Gastrocnemius medialis (tissue), 4 donors: ENCODE data around the gene WNT3A. TPM values are rescaled to one million over a fixed set of nuclear protein-coding genes. Genes with fewer than 3 reads are reported as not detected.

Experiments used
- ATAC-seq, 2 donors: fragments of 150-250 bp; one replicate each; pipeline ENCODE4 v1.9.1; 2016
- DNase-seq, 2 donors: peaks; one replicate each; pipeline ENCODE4 v3.0.0-alpha.2; 2019
- H3K27ac ChIP-seq, 4 donors: fragments of 200-600 bp; sonication (generic); 1 replicate in 1 of 4; 2 replicates in 3 of 4; pipeline ENCODE4 v1.5.1; 2016 to 2018; ENCODE audit warnings: mild to moderate bottlenecking in 2 of 4, moderate library complexity in 1 of 4
- H3K27me3 ChIP-seq, 3 donors: fragments of 200-600 bp; sonication (generic) in 2 of 3; 1 replicate in 1 of 3; 2 replicates in 2 of 3; pipeline versions ENCODE4 v1.5.1 to v1.6.0; 2016 to 2019; ENCODE audit warnings: mild to moderate bottlenecking in 1 of 3, moderate library complexity in 1 of 3
- H3K36me3 ChIP-seq, 2 donors: fragments of 200-600 bp; sonication (generic) in 1 of 2; one replicate each; pipeline ENCODE4 v1.5.1; 2017 to 2018
- H3K4me1 ChIP-seq, 2 donors: fragments of 200-600 bp; sonication (generic) in 1 of 2; one replicate each; pipeline ENCODE4 v1.5.1; 2016 to 2017; ENCODE audit warnings: mild to moderate bottlenecking in 2 of 2
- H3K4me3 ChIP-seq, 4 donors: fragments of 200-600 bp; sonication (generic) in 3 of 4; 1 replicate in 1 of 4; 2 replicates in 3 of 4; pipeline ENCODE4 v1.5.1; 2016 to 2019; ENCODE audit warnings: mild to moderate bottlenecking in 2 of 4
- H3K9me3 ChIP-seq, 3 donors: fragments of 200-600 bp; sonication (generic) in 2 of 3; 1 replicate in 1 of 3; 2 replicates in 2 of 3; pipeline ENCODE4 v1.5.1; 2016 to 2019
- POLR2A ChIP-seq, 2 donors: fragments of 450-650 bp; IDR thresholded peaks; one replicate each; pipeline ENCODE4 v1.6.1; 2017; ENCODE audit warnings: antibody characterized with exemption in 2 of 2, mild to moderate bottlenecking in 2 of 2, moderate library complexity in 2 of 2
- in situ Hi-C, 4 donors: fragments of 200-750 bp; cut with MboI; loops; one replicate each; pipeline versions ENCODE4 v1.15.0 to v1.8.0; 2017; ENCODE audit warnings: low sequenced_read_pairs in 4 of 4
- intact Hi-C: fragments of 100-400 bp; cut with DNase I; formaldehyde crosslinking; loops from one replicate; pipeline ENCODE4 v1.15.1; 2023; ENCODE audit warnings: low total_unique reads
- total RNA-seq, 4 donors: library from RNA; depleted of rRNA; stranded (reverse); fragments of >200 nt; gene quantifications; one replicate each; pipeline versions ENCODE4 v1.1.0 to v1.2.3, GENCODE V29; 2016
- TF ChIP-seq, protein P1 (sequence below), 5 experiments: fragments of 450-650 bp in 3 of 5; fragments of 200-600 bp in 2 of 5; sonication (generic) in 2 of 5; IDR thresholded peaks in 4 of 5; conservative IDR thresholded peaks in 1 of 5; 1 replicate in 4 of 5; 2 replicates in 1 of 5; pipeline ENCODE4 v1.5.1; 2016 to 2019; ENCODE audit warnings: antibody characterized with exemption in 5 of 5, mild to moderate bottlenecking in 3 of 5, moderate library complexity in 3 of 5

WNT3A gene
- total RNA-seq, 4 donors from 2014 or later, result not detected

DNA sequence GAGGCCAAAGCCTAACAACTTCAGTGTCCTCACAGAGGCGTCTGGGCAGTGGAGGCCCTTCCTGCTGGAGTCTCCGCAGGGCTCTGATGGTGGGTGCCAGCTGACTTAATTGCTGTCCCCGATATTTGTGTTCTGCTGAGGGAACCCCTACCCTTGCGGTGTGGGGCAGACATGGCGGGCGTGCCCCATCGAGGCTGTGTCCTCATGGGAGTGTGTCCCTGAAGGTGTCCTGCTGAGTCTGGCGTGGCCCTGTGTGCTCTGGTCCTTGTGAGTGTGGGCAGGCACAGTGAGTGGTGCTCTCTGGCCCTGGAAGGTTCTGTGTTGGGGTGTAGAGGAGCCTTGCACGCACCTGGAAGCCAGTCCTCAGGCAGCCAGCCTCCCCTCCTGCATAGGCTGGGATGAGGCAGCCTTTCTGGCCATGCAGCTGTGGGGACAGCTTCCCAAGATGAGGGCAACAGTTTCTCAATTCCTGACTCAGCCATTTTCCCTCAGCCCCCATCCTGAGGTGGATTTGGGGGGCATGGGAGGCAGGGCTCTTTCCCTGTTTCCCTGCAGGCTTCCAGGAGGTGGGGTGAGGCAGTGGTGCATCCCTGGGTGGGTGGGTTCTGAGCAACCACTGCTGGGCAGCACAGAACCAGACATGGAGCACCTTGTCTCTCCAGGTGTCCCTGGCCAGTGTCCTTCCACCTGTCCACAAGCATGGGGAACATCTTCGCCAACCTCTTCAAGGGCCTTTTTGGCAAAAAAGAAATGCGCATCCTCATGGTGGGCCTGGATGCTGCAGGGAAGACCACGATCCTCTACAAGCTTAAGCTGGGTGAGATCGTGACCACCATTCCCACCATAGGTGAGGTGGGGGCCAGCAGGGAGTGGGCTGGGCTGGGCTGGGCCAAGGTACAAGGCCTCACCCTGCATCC is 89.9 kb downstream of the WNT3A start:
- TF ChIP-seq, protein P1, sequence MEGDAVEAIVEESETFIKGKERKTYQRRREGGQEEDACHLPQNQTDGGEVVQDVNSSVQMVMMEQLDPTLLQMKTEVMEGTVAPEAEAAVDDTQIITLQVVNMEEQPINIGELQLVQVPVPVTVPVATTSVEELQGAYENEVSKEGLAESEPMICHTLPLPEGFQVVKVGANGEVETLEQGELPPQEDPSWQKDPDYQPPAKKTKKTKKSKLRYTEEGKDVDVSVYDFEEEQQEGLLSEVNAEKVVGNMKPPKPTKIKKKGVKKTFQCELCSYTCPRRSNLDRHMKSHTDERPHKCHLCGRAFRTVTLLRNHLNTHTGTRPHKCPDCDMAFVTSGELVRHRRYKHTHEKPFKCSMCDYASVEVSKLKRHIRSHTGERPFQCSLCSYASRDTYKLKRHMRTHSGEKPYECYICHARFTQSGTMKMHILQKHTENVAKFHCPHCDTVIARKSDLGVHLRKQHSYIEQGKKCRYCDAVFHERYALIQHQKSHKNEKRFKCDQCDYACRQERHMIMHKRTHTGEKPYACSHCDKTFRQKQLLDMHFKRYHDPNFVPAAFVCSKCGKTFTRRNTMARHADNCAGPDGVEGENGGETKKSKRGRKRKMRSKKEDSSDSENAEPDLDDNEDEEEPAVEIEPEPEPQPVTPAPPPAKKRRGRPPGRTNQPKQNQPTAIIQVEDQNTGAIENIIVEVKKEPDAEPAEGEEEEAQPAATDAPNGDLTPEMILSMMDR (IDR thresholded peaks at IDR 0.05 in 4 of 5, conservative IDR thresholded peaks at IDR 0.05 in 1 of 5), result no peak
- no peak for TF ChIP-seq POLR2A (IDR thresholded peaks at IDR 0.05)
- in situ Hi-C loops, result loop anchor here in 1 of 4 donors (25.0 kb wide), 1 partner anchor 334 kb away; no protein-coding TSS in a partner anchor
- Histone ChIP-seq H3K27me3 (no peaks in the 10 kb centered on the region), H3K36me3 (peaks cover 0 to 34% of the 10 kb centered on the region in 2 donors), H3K4me3 (no peak overlapping the region), H3K9me3 (peaks cover 0 to 6% (median 0%) of the 10 kb centered on the region in 3 donors), H3K4me1 (peaks cover 11 to 13% of the 10 kb centered on the region in 2 donors), H3K27ac (peak overlapping the region in 1 of 4 donors; percentile 20)
- DNase-seq, result peak in 1 of 2 donors; percentile 6
- ATAC-seq, result no peak
- intact Hi-C loops, result no loop called here

DNA sequence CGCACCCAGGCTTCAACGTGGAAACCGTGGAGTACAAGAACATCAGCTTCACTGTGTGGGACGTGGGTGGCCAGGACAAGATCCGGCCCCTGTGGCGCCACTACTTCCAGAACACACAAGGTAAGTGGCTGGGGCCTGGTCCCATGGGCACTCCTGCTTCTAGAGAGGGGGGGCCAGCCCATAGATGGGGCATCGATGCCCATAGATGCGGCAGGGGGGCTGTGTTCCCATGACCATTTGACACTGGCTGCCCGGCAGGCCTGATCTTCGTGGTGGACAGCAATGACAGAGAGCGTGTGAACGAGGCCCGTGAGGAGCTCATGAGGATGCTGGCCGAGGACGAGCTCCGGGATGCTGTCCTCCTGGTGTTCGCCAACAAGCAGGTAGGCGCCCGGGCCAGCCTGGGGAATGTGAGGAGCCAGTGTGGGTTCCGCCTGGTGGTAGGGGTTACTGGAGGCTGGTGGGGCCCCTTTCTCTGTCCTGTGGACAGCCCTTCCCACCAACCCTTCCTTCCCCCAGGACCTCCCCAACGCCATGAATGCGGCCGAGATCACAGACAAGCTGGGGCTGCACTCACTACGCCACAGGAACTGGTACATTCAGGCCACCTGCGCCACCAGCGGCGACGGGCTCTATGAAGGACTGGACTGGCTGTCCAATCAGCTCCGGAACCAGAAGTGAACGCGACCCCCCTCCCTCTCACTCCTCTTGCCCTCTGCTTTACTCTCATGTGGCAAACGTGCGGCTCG is 90.7 kb downstream of the WNT3A start:
- Histone ChIP-seq H3K27ac (no peak overlapping the region), H3K9me3 (peaks cover 0 to 6% (median 0%) of the 10 kb centered on the region in 3 donors), H3K36me3 (peaks cover 0 to 34% of the 10 kb centered on the region in 2 donors), H3K4me3 (no peak overlapping the region), H3K4me1 (peaks cover 3 to 14% of the 10 kb centered on the region in 2 donors), H3K27me3 (no peaks in the 10 kb centered on the region)
- intact Hi-C loops (no loop called here), in situ Hi-C loops (loop anchor here in 1 of 4 donors (25.0 kb wide), 1 partner anchor 335 kb away; no protein-coding TSS in a partner anchor)
- DNase-seq, result no peak
- no peak for TF ChIP-seq POLR2A (IDR thresholded peaks at IDR 0.05)
- TF ChIP-seq, protein P1 (IDR thresholded peaks at IDR 0.05 in 4 of 5, conservative IDR thresholded peaks at IDR 0.05 in 1 of 5), result no peak
- ATAC-seq, result no peak

DNA sequence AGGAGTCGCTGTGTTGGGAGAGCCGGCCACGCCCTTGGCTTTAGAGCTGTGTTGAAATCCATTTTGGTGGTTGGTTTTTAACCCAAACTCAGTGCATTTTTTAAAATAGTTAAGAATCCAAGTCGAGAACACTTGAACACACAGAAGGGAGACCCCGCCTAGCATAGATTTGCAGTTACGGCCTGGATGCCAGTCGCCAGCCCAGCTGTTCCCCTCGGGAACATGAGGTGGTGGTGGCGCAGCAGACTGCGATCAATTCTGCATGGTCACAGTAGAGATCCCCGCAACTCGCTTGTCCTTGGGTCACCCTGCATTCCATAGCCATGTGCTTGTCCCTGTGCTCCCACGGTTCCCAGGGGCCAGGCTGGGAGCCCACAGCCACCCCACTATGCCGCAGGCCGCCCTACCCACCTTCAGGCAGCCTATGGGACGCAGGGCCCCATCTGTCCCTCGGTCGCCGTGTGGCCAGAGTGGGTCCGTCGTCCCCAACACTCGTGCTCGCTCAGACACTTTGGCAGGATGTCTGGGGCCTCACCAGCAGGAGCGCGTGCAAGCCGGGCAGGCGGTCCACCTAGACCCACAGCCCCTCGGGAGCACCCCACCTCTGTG is 91.6 kb downstream of the WNT3A start:
- intact Hi-C loops, result no loop called here
- H3K27me3 ChIP-seq, result no peaks in the 10 kb centered on the region
- H3K27ac ChIP-seq, result peak overlapping the region in 1 of 4 donors; percentile 11
- H3K4me1 ChIP-seq, result peaks cover under 1 to 15% of the 10 kb centered on the region in 2 donors
- H3K9me3 ChIP-seq, result peaks cover 0 to 6% (median 0%) of the 10 kb centered on the region in 3 donors
- no peak overlapping the region for H3K4me3 ChIP-seq
- peaks cover 0 to 34% of the 10 kb centered on the region in 2 donors for H3K36me3 ChIP-seq
- in situ Hi-C loops, result loop anchor here in 1 of 4 donors (25.0 kb wide), 1 partner anchor 336 kb away; no protein-coding TSS in a partner anchor
- TF ChIP-seq POLR2A (IDR thresholded peaks at IDR 0.05), result no peak
- TF ChIP-seq, protein P1 (IDR thresholded peaks at IDR 0.05 in 4 of 5, conservative IDR thresholded peaks at IDR 0.05 in 1 of 5), result no peak
- ATAC-seq (no peak), DNase-seq (no peak)

DNA sequence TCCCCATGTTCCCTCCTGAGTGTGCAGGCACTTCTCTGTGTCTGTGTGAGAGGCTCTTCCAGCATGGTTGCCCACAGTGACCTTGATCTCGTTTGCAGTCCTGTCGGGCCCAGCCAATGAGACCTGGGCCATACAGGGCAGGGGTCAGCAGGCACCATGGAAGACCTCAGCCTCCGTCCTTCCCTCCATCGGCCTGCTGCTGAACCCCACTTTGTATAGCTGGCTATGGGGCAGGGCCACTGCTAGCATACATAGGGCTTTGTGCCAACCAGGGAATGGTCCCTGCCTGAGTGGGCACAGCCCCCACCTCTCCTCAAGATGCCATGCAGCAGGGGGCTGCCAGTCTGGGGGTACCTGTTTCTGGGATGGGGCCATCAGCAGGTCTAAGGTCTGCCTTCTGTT is 92.5 kb downstream of the WNT3A start:
- intact Hi-C loops, result no loop called here
- no peak overlapping the region for H3K27ac ChIP-seq
- H3K27me3 ChIP-seq, result no peaks in the 10 kb centered on the region
- ATAC-seq, result no peak
- peaks cover 7 to 21% of the 10 kb centered on the region in 2 donors for H3K4me1 ChIP-seq
- H3K4me3 ChIP-seq, result no peak overlapping the region
- in situ Hi-C loops, result loop anchor here in 1 of 4 donors (25.0 kb wide), 1 partner anchor 337 kb away; no protein-coding TSS in a partner anchor
- H3K36me3 ChIP-seq, result peaks cover 0 to 34% of the 10 kb centered on the region in 2 donors
- H3K9me3 ChIP-seq, result peaks cover 0 to 4% (median 0%) of the 10 kb centered on the region in 3 donors
- TF ChIP-seq POLR2A (IDR thresholded peaks at IDR 0.05), result no peak
- TF ChIP-seq, protein P1 (IDR thresholded peaks at IDR 0.05 in 4 of 5, conservative IDR thresholded peaks at IDR 0.05 in 1 of 5), result no peak
- DNase-seq, result no peak
